ENCODE data around the gene CCDC170.

- TF ChIP-seq EWSR1 (IDR thresholded peaks at IDR 0.05; ENCODE audit: borderline replicate concordance, low read depth, partially characterized antibody) = no peak
- no peak for TF ChIP-seq ATF3 (IDR thresholded peaks at IDR 0.05)
- no peak for TF ChIP-seq ATF3 (CRISPR knock-in tag; conservative IDR thresholded peaks at IDR 0.05)
- no peak for TF ChIP-seq RNF2 (IDR thresholded peaks at IDR 0.05)
- TF ChIP-seq BHLHE40 (IDR thresholded peaks at IDR 0.05; ENCODE audit: low read length) = no peak
- TF ChIP-seq, protein P1, sequence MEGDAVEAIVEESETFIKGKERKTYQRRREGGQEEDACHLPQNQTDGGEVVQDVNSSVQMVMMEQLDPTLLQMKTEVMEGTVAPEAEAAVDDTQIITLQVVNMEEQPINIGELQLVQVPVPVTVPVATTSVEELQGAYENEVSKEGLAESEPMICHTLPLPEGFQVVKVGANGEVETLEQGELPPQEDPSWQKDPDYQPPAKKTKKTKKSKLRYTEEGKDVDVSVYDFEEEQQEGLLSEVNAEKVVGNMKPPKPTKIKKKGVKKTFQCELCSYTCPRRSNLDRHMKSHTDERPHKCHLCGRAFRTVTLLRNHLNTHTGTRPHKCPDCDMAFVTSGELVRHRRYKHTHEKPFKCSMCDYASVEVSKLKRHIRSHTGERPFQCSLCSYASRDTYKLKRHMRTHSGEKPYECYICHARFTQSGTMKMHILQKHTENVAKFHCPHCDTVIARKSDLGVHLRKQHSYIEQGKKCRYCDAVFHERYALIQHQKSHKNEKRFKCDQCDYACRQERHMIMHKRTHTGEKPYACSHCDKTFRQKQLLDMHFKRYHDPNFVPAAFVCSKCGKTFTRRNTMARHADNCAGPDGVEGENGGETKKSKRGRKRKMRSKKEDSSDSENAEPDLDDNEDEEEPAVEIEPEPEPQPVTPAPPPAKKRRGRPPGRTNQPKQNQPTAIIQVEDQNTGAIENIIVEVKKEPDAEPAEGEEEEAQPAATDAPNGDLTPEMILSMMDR (IDR thresholded peaks at IDR 0.05 in 2 of 3, conservative IDR thresholded peaks at IDR 0.05 in 1 of 3; ENCODE audit: insufficient read depth in 2 of 3, low read depth in 1 of 3, low read length in 3 of 3) = no peak
- no peak for TF ChIP-seq ARID3A (IDR thresholded peaks at IDR 0.05; ENCODE audit: borderline replicate concordance, low read depth, low read length)
- no peak for TF ChIP-seq E2F4 (CRISPR knock-in tag; IDR thresholded peaks at IDR 0.05; ENCODE audit: low read depth)
- TF ChIP-seq MXI1 (IDR thresholded peaks at IDR 0.05; ENCODE audit: low read depth, low read length) = no peak
These were observed 29.2 kb downstream of the CCDC170 start for GRCh38 chr6:151523034-151523433.
